BE2C (cell line): ENCODE measurements around the gene AP3S1.

Source experiments
- DNase-seq: peaks from one replicate; pipeline ENCODE4 v3.0.0-alpha.2; 2020
- H3K27me3 ChIP-seq: fragments of 250-450 bp; sonication (Bioruptor Pico); 2 replicates; pipeline ENCODE4 v1.5.1; 2020; ENCODE audit warnings: mild to moderate bottlenecking
- H3K36me3 ChIP-seq: fragments of 250-450 bp; sonication (Bioruptor Pico); 2 replicates; pipeline ENCODE4 v1.5.1; 2020; ENCODE audit warnings: mild to moderate bottlenecking
- H3K4me1 ChIP-seq: fragments of 250-450 bp; sonication (Bioruptor Pico); 2 replicates; pipeline ENCODE4 v1.5.1; 2020
- H3K4me3 ChIP-seq: 2 replicates; pipeline ENCODE4 v1.5.1; 2011; ENCODE audit warnings: low read depth, low read length
- H3K9me3 ChIP-seq: fragments of 250-450 bp; sonication (Bioruptor Pico); 2 replicates; pipeline ENCODE4 v1.5.1; 2020
- CTCF ChIP-seq: IDR thresholded peaks from 2 replicates; pipeline ENCODE4 v1.5.1; 2012; ENCODE audit warnings: mild to moderate bottlenecking, low read depth, low read length

The AP3S1 gene

GRCh38 chr5:115835481-115835880 lies 6.3 kb upstream of the AP3S1 start:
- TF ChIP-seq CTCF, result no peak
- peaks cover 34% of the 10 kb centered on the region for H3K36me3 ChIP-seq
- no peaks in the 10 kb centered on the region for H3K27me3 ChIP-seq
- no peak for DNase-seq
- H3K4me1 ChIP-seq, result no peaks in the 10 kb centered on the region
- H3K4me3 ChIP-seq, result no peak overlapping the region
- H3K9me3 ChIP-seq, result no peaks in the 10 kb centered on the region

GRCh38 chr5:115838885-115839518 lies 2.7 kb upstream of the AP3S1 start:
- Histone ChIP-seq H3K4me3 (peak overlapping the region; percentile 86), H3K4me1 (peaks cover 4% of the 10 kb centered on the region; the same call in 1 of the 2 replicates), H3K27me3 (no peaks in the 10 kb centered on the region), H3K9me3 (no peaks in the 10 kb centered on the region), H3K36me3 (peaks cover 22% of the 10 kb centered on the region)
- DNase-seq, result no peak
- peak; percentile 58 for TF ChIP-seq CTCF

- Histone ChIP-seq H3K27me3 (no peaks in the 10 kb centered on the region), H3K4me3 (peak overlapping the region; percentile 86), H3K4me1 (peaks cover 4% of the 10 kb centered on the region; the same call in 1 of the 2 replicates), H3K9me3 (no peaks in the 10 kb centered on the region), H3K36me3 (peaks cover 13% of the 10 kb centered on the region)
- no peak for DNase-seq
- no peak for TF ChIP-seq CTCF
Observed at GRCh38 chr5:115840873-115841272, 862 bp upstream of the AP3S1 start.

- Histone ChIP-seq H3K4me3 (peak overlapping the region; percentile 86), H3K27me3 (no peaks in the 10 kb centered on the region), H3K4me1 (peaks cover 4% of the 10 kb centered on the region; the same call in 1 of the 2 replicates), H3K9me3 (no peaks in the 10 kb centered on the region), H3K36me3 (no peaks in the 10 kb centered on the region)
- peak; percentile 16; the same call in 1 of the 2 replicates for TF ChIP-seq CTCF
- DNase-seq, result peak; percentile 88
Observed at GRCh38 chr5:115842089-115842935, 577 bp downstream of the AP3S1 start.

GRCh38 chr5:115842952-115843351 lies 1.2 kb downstream of the AP3S1 start:
- Histone ChIP-seq H3K36me3 (no peaks in the 10 kb centered on the region), H3K27me3 (no peaks in the 10 kb centered on the region), H3K9me3 (no peaks in the 10 kb centered on the region), H3K4me3 (peak overlapping the region; percentile 86), H3K4me1 (peaks cover 4% of the 10 kb centered on the region; the same call in 1 of the 2 replicates)
- no peak for DNase-seq
- no peak for TF ChIP-seq CTCF
